ENCODE results near the gene METTL14. TPM values are rescaled to one million over a fixed set of nuclear protein-coding genes. Genes with fewer than 3 reads are reported as not detected.

The METTL14 gene
- total RNA-seq, 4 donors from 2014 or later = 47.0 to 83.9 (median 65.9) TPM

GRCh38 chr4:118740869-118741268 lies 55.7 kb downstream of the METTL14 start:
- no peaks in the 10 kb centered on the region for H3K27me3 ChIP-seq
- no peaks in the 10 kb centered on the region for H3K9me3 ChIP-seq
- peaks cover 0 to 54% of the 10 kb centered on the region in 2 donors for H3K36me3 ChIP-seq
- H3K27ac ChIP-seq = peak overlapping the region; percentile 68 to 79 (median 74)
- ATAC-seq = no peak
- H3K4me1 ChIP-seq = peaks cover 9 to 74% (median 28%) of the 10 kb centered on the region in 3 donors
- H3K4me3 ChIP-seq = peak overlapping the region; percentile 22 to 24
- 13 to 26% methylated on average over 5 of the region's 5 CpGs for WGBS, 2 donors (ENCODE audit: low coverage in 1 of 2)
- TF ChIP-seq POLR2A (IDR thresholded peaks at IDR 0.05) = no peak
- TF ChIP-seq, protein P1, sequence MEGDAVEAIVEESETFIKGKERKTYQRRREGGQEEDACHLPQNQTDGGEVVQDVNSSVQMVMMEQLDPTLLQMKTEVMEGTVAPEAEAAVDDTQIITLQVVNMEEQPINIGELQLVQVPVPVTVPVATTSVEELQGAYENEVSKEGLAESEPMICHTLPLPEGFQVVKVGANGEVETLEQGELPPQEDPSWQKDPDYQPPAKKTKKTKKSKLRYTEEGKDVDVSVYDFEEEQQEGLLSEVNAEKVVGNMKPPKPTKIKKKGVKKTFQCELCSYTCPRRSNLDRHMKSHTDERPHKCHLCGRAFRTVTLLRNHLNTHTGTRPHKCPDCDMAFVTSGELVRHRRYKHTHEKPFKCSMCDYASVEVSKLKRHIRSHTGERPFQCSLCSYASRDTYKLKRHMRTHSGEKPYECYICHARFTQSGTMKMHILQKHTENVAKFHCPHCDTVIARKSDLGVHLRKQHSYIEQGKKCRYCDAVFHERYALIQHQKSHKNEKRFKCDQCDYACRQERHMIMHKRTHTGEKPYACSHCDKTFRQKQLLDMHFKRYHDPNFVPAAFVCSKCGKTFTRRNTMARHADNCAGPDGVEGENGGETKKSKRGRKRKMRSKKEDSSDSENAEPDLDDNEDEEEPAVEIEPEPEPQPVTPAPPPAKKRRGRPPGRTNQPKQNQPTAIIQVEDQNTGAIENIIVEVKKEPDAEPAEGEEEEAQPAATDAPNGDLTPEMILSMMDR (IDR thresholded peaks at IDR 0.05) = peak; percentile 41 to 56 (median 46)
- no peak for TF ChIP-seq POLR2AphosphoS5 (IDR thresholded peaks at IDR 0.05)

GRCh38 chr4:118741301-118741855 lies 56.2 kb downstream of the METTL14 start:
- 0 to 24% methylated on average over 6 of the region's 6 CpGs for WGBS, 2 donors (ENCODE audit: low coverage in 1 of 2)
- Histone ChIP-seq H3K9me3 (no peaks in the 10 kb centered on the region), H3K4me3 (peak overlapping the region; percentile 22 to 24), H3K27ac (peak overlapping the region; percentile 68 to 79 (median 74)), H3K27me3 (no peaks in the 10 kb centered on the region), H3K36me3 (peaks cover 0 to 49% of the 10 kb centered on the region in 2 donors), H3K4me1 (peaks cover 14 to 80% (median 29%) of the 10 kb centered on the region in 3 donors)
- no peak for TF ChIP-seq POLR2AphosphoS5 (IDR thresholded peaks at IDR 0.05)
- TF ChIP-seq POLR2A (IDR thresholded peaks at IDR 0.05) = no peak
- no peak for TF ChIP-seq EP300 (IDR thresholded peaks at IDR 0.05)
- ATAC-seq = peak; percentile 21

GRCh38 chr4:118742050-118742449 lies 56.9 kb downstream of the METTL14 start:
- H3K4me1 ChIP-seq = peaks cover 16 to 86% (median 33%) of the 10 kb centered on the region in 3 donors
- no peaks in the 10 kb centered on the region for H3K9me3 ChIP-seq
- H3K36me3 ChIP-seq = peaks cover 0 to 46% of the 10 kb centered on the region in 2 donors
- peak overlapping the region; percentile 68 to 79 (median 74) for H3K27ac ChIP-seq
- no peak overlapping the region for H3K4me3 ChIP-seq
- H3K27me3 ChIP-seq = no peaks in the 10 kb centered on the region
- TF ChIP-seq POLR2AphosphoS5 (IDR thresholded peaks at IDR 0.05) (no peak), POLR2A (IDR thresholded peaks at IDR 0.05) (no peak), EP300 (IDR thresholded peaks at IDR 0.05) (no peak)
- TF ChIP-seq, protein P1 (IDR thresholded peaks at IDR 0.05) = no peak
- ATAC-seq = no peak

DNA sequence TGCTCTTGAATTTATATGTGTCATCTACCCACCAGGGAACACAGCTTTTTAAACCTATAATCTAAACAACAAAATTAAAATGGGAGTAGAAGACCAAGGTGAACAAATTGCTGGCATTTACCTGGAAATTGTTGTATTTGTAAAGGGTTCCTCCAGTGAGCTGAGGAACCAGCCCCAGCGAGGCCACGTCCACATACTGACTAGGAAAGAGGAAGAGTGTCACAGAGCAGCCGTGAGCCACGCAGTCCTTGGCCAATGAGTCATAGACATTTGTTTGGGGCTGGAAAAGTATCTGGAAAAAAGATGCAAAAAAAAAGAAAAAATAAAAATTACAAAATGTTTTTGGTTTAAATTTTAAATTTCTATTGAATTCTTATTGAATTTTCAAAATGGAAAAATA lies 58.7 kb downstream of the METTL14 start:
- H3K27me3 ChIP-seq = no peaks in the 10 kb centered on the region
- H3K4me1 ChIP-seq = peaks cover 18 to 89% (median 32%) of the 10 kb centered on the region in 3 donors
- peaks cover 0 to 31% of the 10 kb centered on the region in 2 donors for H3K36me3 ChIP-seq
- H3K27ac ChIP-seq = peak overlapping the region; percentile 72 to 98 (median 82)
- TF ChIP-seq POLR2A (IDR thresholded peaks at IDR 0.05) = no peak
- TF ChIP-seq POLR2AphosphoS5 (IDR thresholded peaks at IDR 0.05) = no peak
- TF ChIP-seq, protein P1 (IDR thresholded peaks at IDR 0.05) = no peak
- TF ChIP-seq EP300 (IDR thresholded peaks at IDR 0.05) = no peak
- H3K4me3 ChIP-seq = no peak overlapping the region
- ATAC-seq = no peak
- H3K9me3 ChIP-seq = no peaks in the 10 kb centered on the region
- 63 to 94% methylated on average over 4 of the region's 4 CpGs for WGBS, 2 donors (ENCODE audit: low coverage in 1 of 2)

DNA sequence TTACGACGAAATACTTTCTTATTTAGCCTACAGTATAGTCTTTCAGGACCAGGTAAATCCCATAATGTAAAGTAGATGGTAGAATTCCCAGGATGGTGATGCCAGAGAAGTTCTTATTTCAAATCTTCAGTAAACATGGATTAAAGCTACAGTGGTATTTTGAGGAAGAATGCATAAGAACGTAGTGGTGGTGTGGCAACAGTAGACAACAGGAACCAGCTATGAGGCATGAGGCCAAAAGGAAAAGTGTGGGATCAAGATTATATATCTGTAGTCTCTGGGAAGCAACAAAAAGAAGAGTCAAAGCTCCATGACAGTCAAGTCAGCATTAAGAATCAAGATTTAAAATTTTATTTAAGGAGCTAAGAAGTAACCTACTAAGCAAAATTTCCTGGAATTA lies 60.2 kb downstream of the METTL14 start:
- ATAC-seq = no peak
- Histone ChIP-seq H3K36me3 (peaks cover 0 to 17% of the 10 kb centered on the region in 2 donors), H3K4me3 (no peak overlapping the region), H3K27ac (peak overlapping the region; percentile 79 to 98 (median 87)), H3K9me3 (no peaks in the 10 kb centered on the region), H3K27me3 (no peaks in the 10 kb centered on the region), H3K4me1 (peaks cover 19 to 88% (median 27%) of the 10 kb centered on the region in 3 donors)
- TF ChIP-seq POLR2AphosphoS5 (IDR thresholded peaks at IDR 0.05) = no peak
- TF ChIP-seq EP300 (IDR thresholded peaks at IDR 0.05) = no peak
- TF ChIP-seq, protein P1 (IDR thresholded peaks at IDR 0.05) = no peak
- no peak for TF ChIP-seq POLR2A (IDR thresholded peaks at IDR 0.05)
- WGBS, 2 donors (ENCODE audit: low coverage in 1 of 2) = 68 to 69% methylated on average over 3 of the region's 3 CpGs

All from gastroesophageal sphincter (tissue), 4 donors.